Measurements from ENCODE around the gene IL27RA.

The IL27RA gene

GRCh38 chr19:14089662-14090508 is 58.3 kb downstream of the IL27RA start:
- peak; percentile 11 to 23 for ATAC-seq

GRCh38 chr19:14090509-14091080 is 59.0 kb downstream of the IL27RA start, which contains the start of gene SAMD1:
TSS of gene SAMD1 (minus strand) at chr19:14090751.
- peak; percentile 60 to 65 for ATAC-seq

GRCh38 chr19:14091081-14091812 is 59.7 kb downstream of the IL27RA start:
- ATAC-seq = peak; percentile 72 to 78

- ATAC-seq = no peak
Measured at GRCh38 chr19:14091813-14092462, 60.4 kb downstream of the IL27RA start.

GRCh38 chr19:14093117-14093823 is 61.7 kb downstream of the IL27RA start:
- ATAC-seq = no peak

- no peak for ATAC-seq
Measured at GRCh38 chr19:14094854-14095253, 63.3 kb downstream of the IL27RA start.

- ATAC-seq = no peak
Measured at GRCh38 chr19:14096272-14096992, 64.9 kb downstream of the IL27RA start.

GRCh38 chr19:14097532-14098151 is 66.1 kb downstream of the IL27RA start:
- ATAC-seq = no peak

- ATAC-seq = no peak
Measured at GRCh38 chr19:14101003-14101545, 69.5 kb downstream of the IL27RA start.

GRCh38 chr19:14102102-14102696 is 70.6 kb downstream of the IL27RA start:
- no peak for ATAC-seq

- ATAC-seq = no peak
Measured at GRCh38 chr19:14102756-14103155, 71.2 kb downstream of the IL27RA start.

Measured in activated CD4-positive, CD25-positive, alpha-beta regulatory T cell treated with anti-CD3 and anti-CD28 coated beads, Interleukin-2, amount 50 U/mL, for 24 hours (primary cell).